ENCODE results near the gene PUM1.
"Not testable (repeated sequence)": the region's sequence is repeated elsewhere in the genome, so short reads cannot be mapped to it uniquely, and the experiment has no call there.

Gene PUM1

GRCh38 chr1:31099293-31100032 lies 33.9 kb upstream of the PUM1 start:
- no peak overlapping the region for H3K4me3 ChIP-seq (ENCODE audit: insufficient read depth, low read depth, low read length)
- no peaks in the 10 kb centered on the region for H3K36me3 ChIP-seq (ENCODE audit: control insufficient read depth, insufficient read depth, low read length)
- no peaks in the 10 kb centered on the region for H3K9me3 ChIP-seq (ENCODE audit: control insufficient read depth, low read length)
- no peaks in the 10 kb centered on the region for H3K4me1 ChIP-seq (ENCODE audit: control insufficient read depth, insufficient read depth, low read length)
- no peak overlapping the region for H3K27ac ChIP-seq (ENCODE audit: insufficient read depth, low read depth, low read length, poor library complexity, severe bottlenecking)
- no peaks in the 10 kb centered on the region for H3K27me3 ChIP-seq (ENCODE audit: control insufficient read depth, insufficient read depth, low read length, poor library complexity, severe bottlenecking)
- WGBS, 2 experiments, result 91 to 92% methylated on average over 6 of the region's 6 CpGs

GRCh38 chr1:31095985-31096384 lies 30.5 kb upstream of the PUM1 start:
- H3K4me1 ChIP-seq (ENCODE audit: control insufficient read depth, insufficient read depth, low read length), result no peaks in the 10 kb centered on the region
- WGBS, 2 experiments, result 85 to 93% methylated on average over 6 of the region's 6 CpGs
- no peaks in the 10 kb centered on the region for H3K27me3 ChIP-seq (ENCODE audit: control insufficient read depth, insufficient read depth, low read length, poor library complexity, severe bottlenecking)
- H3K27ac ChIP-seq (ENCODE audit: insufficient read depth, low read depth, low read length, poor library complexity, severe bottlenecking), result no peak overlapping the region
- H3K4me3 ChIP-seq (ENCODE audit: insufficient read depth, low read depth, low read length), result no peak overlapping the region
- H3K9me3 ChIP-seq (ENCODE audit: control insufficient read depth, low read length), result no peaks in the 10 kb centered on the region
- no peaks in the 10 kb centered on the region for H3K36me3 ChIP-seq (ENCODE audit: control insufficient read depth, insufficient read depth, low read length)

- H3K9me3 ChIP-seq (ENCODE audit: control insufficient read depth, low read length), result no peaks in the 10 kb centered on the region
- H3K4me3 ChIP-seq (ENCODE audit: insufficient read depth, low read depth, low read length), result no peak overlapping the region
- 95 to 97% methylated on average over 12 of the region's 12 CpGs for WGBS, 2 experiments
- H3K27ac ChIP-seq (ENCODE audit: insufficient read depth, low read depth, low read length, poor library complexity, severe bottlenecking), result no peak overlapping the region
- no peaks in the 10 kb centered on the region for H3K4me1 ChIP-seq (ENCODE audit: control insufficient read depth, insufficient read depth, low read length)
- H3K36me3 ChIP-seq (ENCODE audit: control insufficient read depth, insufficient read depth, low read length), result no peaks in the 10 kb centered on the region
- H3K27me3 ChIP-seq (ENCODE audit: control insufficient read depth, insufficient read depth, low read length, poor library complexity, severe bottlenecking), result no peaks in the 10 kb centered on the region
Observed at GRCh38 chr1:31095298-31095981, 29.9 kb upstream of the PUM1 start.

GRCh38 chr1:31088081-31088480 lies 22.6 kb upstream of the PUM1 start:
- not testable (repeated sequence) for H3K9me3 ChIP-seq (ENCODE audit: control insufficient read depth, low read length); H3K27ac ChIP-seq (ENCODE audit: insufficient read depth, low read depth, low read length, poor library complexity, severe bottlenecking); H3K36me3 ChIP-seq (ENCODE audit: control insufficient read depth, insufficient read depth, low read length); H3K4me1 ChIP-seq (ENCODE audit: control insufficient read depth, insufficient read depth, low read length); H3K27me3 ChIP-seq (ENCODE audit: control insufficient read depth, insufficient read depth, low read length, poor library complexity, severe bottlenecking); H3K4me3 ChIP-seq (ENCODE audit: insufficient read depth, low read depth, low read length)
- whole genome bisulfite sequencing, 2 experiments, result 94 to 95% methylated on average over 3 of the region's 3 CpGs

GRCh38 chr1:31084782-31085569 lies 19.5 kb upstream of the PUM1 start:
- no peak overlapping the region for H3K27ac ChIP-seq (ENCODE audit: insufficient read depth, low read depth, low read length, poor library complexity, severe bottlenecking)

GRCh38 chr1:31082385-31082784 lies 16.9 kb upstream of the PUM1 start:
- no peaks in the 10 kb centered on the region for H3K27me3 ChIP-seq (ENCODE audit: control insufficient read depth, insufficient read depth, low read length, poor library complexity, severe bottlenecking)
- H3K27ac ChIP-seq (ENCODE audit: insufficient read depth, low read depth, low read length, poor library complexity, severe bottlenecking), result no peak overlapping the region
- H3K36me3 ChIP-seq (ENCODE audit: control insufficient read depth, insufficient read depth, low read length), result no peaks in the 10 kb centered on the region
- H3K4me3 ChIP-seq (ENCODE audit: insufficient read depth, low read depth, low read length), result no peak overlapping the region
- H3K4me1 ChIP-seq (ENCODE audit: control insufficient read depth, insufficient read depth, low read length), result no peaks in the 10 kb centered on the region
- 90% methylated on average over 3 of the region's 3 CpGs for WGBS, 2 experiments
- H3K9me3 ChIP-seq (ENCODE audit: control insufficient read depth, low read length), result no peaks in the 10 kb centered on the region

More at GRCh38 chr1:31084782-31085569, 19.5 kb upstream of the PUM1 start:
- Histone ChIP-seq H3K4me1 (ENCODE audit: control insufficient read depth, insufficient read depth, low read length) (no peaks in the 10 kb centered on the region), H3K27me3 (ENCODE audit: control insufficient read depth, insufficient read depth, low read length, poor library complexity, severe bottlenecking) (no peaks in the 10 kb centered on the region), H3K4me3 (ENCODE audit: insufficient read depth, low read depth, low read length) (no peak overlapping the region), H3K9me3 (ENCODE audit: control insufficient read depth, low read length) (no peaks in the 10 kb centered on the region), H3K36me3 (ENCODE audit: control insufficient read depth, insufficient read depth, low read length) (no peaks in the 10 kb centered on the region)
- 86 to 89% methylated on average over 16 of the region's 16 CpGs for WGBS, 2 experiments

- no peaks in the 10 kb centered on the region for H3K4me1 ChIP-seq (ENCODE audit: control insufficient read depth, insufficient read depth, low read length)
- no peak overlapping the region for H3K27ac ChIP-seq (ENCODE audit: insufficient read depth, low read depth, low read length, poor library complexity, severe bottlenecking)
- H3K36me3 ChIP-seq (ENCODE audit: control insufficient read depth, insufficient read depth, low read length), result no peaks in the 10 kb centered on the region
- no peaks in the 10 kb centered on the region for H3K27me3 ChIP-seq (ENCODE audit: control insufficient read depth, insufficient read depth, low read length, poor library complexity, severe bottlenecking)
- no peaks in the 10 kb centered on the region for H3K9me3 ChIP-seq (ENCODE audit: control insufficient read depth, low read length)
- WGBS, 2 experiments, result 90 to 100% methylated on average over 2 of the region's 2 CpGs
- H3K4me3 ChIP-seq (ENCODE audit: insufficient read depth, low read depth, low read length), result no peak overlapping the region
Observed at GRCh38 chr1:31073044-31073443, 7.5 kb upstream of the PUM1 start.

GRCh38 chr1:31072304-31072746 lies 6.8 kb upstream of the PUM1 start:
- Histone ChIP-seq H3K27ac (ENCODE audit: insufficient read depth, low read depth, low read length, poor library complexity, severe bottlenecking) (no peak overlapping the region), H3K36me3 (ENCODE audit: control insufficient read depth, insufficient read depth, low read length) (no peaks in the 10 kb centered on the region), H3K4me1 (ENCODE audit: control insufficient read depth, insufficient read depth, low read length) (no peaks in the 10 kb centered on the region), H3K27me3 (ENCODE audit: control insufficient read depth, insufficient read depth, low read length, poor library complexity, severe bottlenecking) (no peaks in the 10 kb centered on the region), H3K9me3 (ENCODE audit: control insufficient read depth, low read length) (no peaks in the 10 kb centered on the region), H3K4me3 (ENCODE audit: insufficient read depth, low read depth, low read length) (no peak overlapping the region)
- 53 to 55% methylated on average over 4 of the region's 4 CpGs for WGBS, 2 experiments

- WGBS, 2 experiments, result 86 to 87% methylated on average over 8 to 9 of the region's 9 CpGs
- H3K36me3 ChIP-seq (ENCODE audit: control insufficient read depth, insufficient read depth, low read length), result no peaks in the 10 kb centered on the region
- H3K4me1 ChIP-seq (ENCODE audit: control insufficient read depth, insufficient read depth, low read length), result no peaks in the 10 kb centered on the region
- no peaks in the 10 kb centered on the region for H3K27me3 ChIP-seq (ENCODE audit: control insufficient read depth, insufficient read depth, low read length, poor library complexity, severe bottlenecking)
- H3K27ac ChIP-seq (ENCODE audit: insufficient read depth, low read depth, low read length, poor library complexity, severe bottlenecking), result no peak overlapping the region
- H3K4me3 ChIP-seq (ENCODE audit: insufficient read depth, low read depth, low read length), result no peak overlapping the region
- no peaks in the 10 kb centered on the region for H3K9me3 ChIP-seq (ENCODE audit: control insufficient read depth, low read length)
Observed at GRCh38 chr1:31069392-31069791, 3.9 kb upstream of the PUM1 start.

- peak overlapping the region; percentile 75 for H3K4me3 ChIP-seq (ENCODE audit: insufficient read depth, low read depth, low read length)
- no peaks in the 10 kb centered on the region for H3K9me3 ChIP-seq (ENCODE audit: control insufficient read depth, low read length)
- H3K27ac ChIP-seq (ENCODE audit: insufficient read depth, low read depth, low read length, poor library complexity, severe bottlenecking), result peak overlapping the region; percentile 100
- no peaks in the 10 kb centered on the region for H3K36me3 ChIP-seq (ENCODE audit: control insufficient read depth, insufficient read depth, low read length)
- no peaks in the 10 kb centered on the region for H3K27me3 ChIP-seq (ENCODE audit: control insufficient read depth, insufficient read depth, low read length, poor library complexity, severe bottlenecking)
- H3K4me1 ChIP-seq (ENCODE audit: control insufficient read depth, insufficient read depth, low read length), result no peaks in the 10 kb centered on the region
- 0% methylated on average over 18 to 19 of the region's 19 CpGs for WGBS, 2 experiments
Observed at GRCh38 chr1:31064718-31065309, 703 bp downstream of the PUM1 start.

Data from ectodermal cell (in vitro differentiated cells).